PC-3 (cell line): Measurements from ENCODE around the gene PDE3B. TPM values are rescaled to one million over a fixed set of nuclear protein-coding genes. Genes with fewer than 3 reads are reported as not detected.
"Not testable (repeated sequence)": the region's sequence is repeated elsewhere in the genome, so short reads cannot be mapped to it uniquely, and the experiment has no call there.

Experiments used
- ATAC-seq: fragments of 200-7000 bp; cut with Tn5 transposase; 2 replicates; pipeline ENCODE4 v1.9.1; 2020; ENCODE audit warnings: mild to moderate bottlenecking, moderate library complexity
- BruUV-seq: library from RNA; stranded (reverse); fragments of 400-500 nt; replicated peaks from 2 replicates; lab custom pipeline; 2021; lab: Mats Ljungman, UMichigan
- CTCF ChIA-PET: fragments of 300-600 bp; sonication (Branson Sonifier 250); formaldehyde crosslinking; loops from one replicate; lab custom pipeline; 2022; ENCODE audit warnings: antibody characterized with exemption; lab: Charles Lee
- POLR2A ChIA-PET: fragments of 300-600 bp; sonication (Branson Sonifier 250); formaldehyde crosslinking; loops from one replicate; lab custom pipeline; 2022; ENCODE audit warnings: antibody characterized with exemption; ENCODE audit not compliant: unreplicated experiment; lab: Charles Lee
- DNase-seq: peaks from one replicate; pipeline ENCODE4 v3.0.0-alpha.2; 2015
- H2AFZ ChIP-seq: fragments of 300-600 bp; sonication (generic); 2 replicates; pipeline ENCODE4 v1.6.0; 2016; ENCODE audit warnings: antibody characterized with exemption, low read length
- H3F3A ChIP-seq: fragments of 300-600 bp; sonication (generic); one replicate; pipeline ENCODE4 v1.6.0; 2017; ENCODE audit warnings: antibody characterized with exemption, low read length, control low read depth, mild to moderate bottlenecking; ENCODE audit not compliant: unreplicated experiment
- H3K27ac ChIP-seq: fragments of 300-600 bp; sonication (generic); 2 replicates; pipeline ENCODE4 v1.5.1; 2016; ENCODE audit warnings: mild to moderate bottlenecking, low read length
- H3K27me3 ChIP-seq: fragments of 300-600 bp; sonication (generic); 2 replicates; pipeline ENCODE4 v1.6.1; 2016; ENCODE audit warnings: low read length, mixed read lengths
- H3K36me3 ChIP-seq: fragments of 300-600 bp; sonication (generic); 2 replicates; pipeline ENCODE4 v1.6.1; 2016; ENCODE audit warnings: low read depth, mixed run types, low read length, mixed read lengths
- H3K4me1 ChIP-seq: fragments of 300-600 bp; sonication (generic); 2 replicates; pipeline ENCODE4 v1.5.1; 2016; ENCODE audit warnings: low read length; ENCODE audit not compliant: insufficient read depth
- H3K4me2 ChIP-seq: fragments of 300-600 bp; sonication (generic); 2 replicates; pipeline ENCODE4 v1.6.0; 2016; ENCODE audit warnings: low read length
- H3K4me3 ChIP-seq: fragments of 300-600 bp; sonication (generic); 2 replicates; pipeline ENCODE4 v1.5.1; 2016; ENCODE audit warnings: mild to moderate bottlenecking, low read length, mixed read lengths
- H3K79me2 ChIP-seq: fragments of 300-600 bp; sonication (generic); 2 replicates; pipeline ENCODE4 v1.6.1; 2017; ENCODE audit warnings: low read length, mixed read lengths
- H3K9ac ChIP-seq: fragments of 300-600 bp; sonication (generic); 2 replicates; pipeline ENCODE4 v1.6.0; 2016; ENCODE audit warnings: mild to moderate bottlenecking, low read length
- H3K9me2 ChIP-seq: fragments of 300-600 bp; sonication (generic); replicated peaks from 2 replicates; pipeline ENCODE4 v1.6.1; 2016; ENCODE audit warnings: mixed run types, low read length, mixed read lengths
- H3K9me3 ChIP-seq: fragments of 300-600 bp; sonication (generic); 2 replicates; pipeline ENCODE4 v1.6.1; 2016; ENCODE audit warnings: low read length, mixed read lengths
- H4K20me1 ChIP-seq: fragments of 300-600 bp; sonication (generic); 2 replicates; pipeline ENCODE4 v1.6.1; 2016; ENCODE audit warnings: low read length, mixed read lengths
- CTCF ChIP-seq: fragments of 300-600 bp; sonication (generic); conservative IDR thresholded peaks from 2 replicates; pipeline ENCODE4 v1.5.1; 2017; ENCODE audit warnings: antibody characterized with exemption, low read depth, mild to moderate bottlenecking, low read length
- EZH2 ChIP-seq: fragments of 300-600 bp; sonication (generic); IDR thresholded peaks from one replicate; pipeline ENCODE4 v1.6.1; 2017; ENCODE audit warnings: antibody characterized with exemption, mild to moderate bottlenecking, low read length; ENCODE audit not compliant: unreplicated experiment
- EZH2phosphoT487 ChIP-seq: fragments of 300-600 bp; sonication (generic); IDR thresholded peaks from 2 replicates; pipeline ENCODE4 v1.6.1; 2018; ENCODE audit warnings: mild to moderate bottlenecking, antibody characterized with exemption, low read length, borderline replicate concordance
- intact Hi-C: fragments of 100-400 bp; cut with micrococcal nuclease; formaldehyde crosslinking; loops from 2 replicates; pipeline ENCODE4 v1.9.0; 2023
- total RNA-seq: library from RNA; depleted of rRNA; stranded (reverse); fragments of >200 nt; gene quantifications from 2 replicates; pipeline ENCODE4 v1.2.3, GENCODE V29; 2014

The PDE3B gene
- total RNA-seq, 1 experiment from 2014 or later: 0.11 TPM

GRCh38 chr11:14687456-14687855, 43.9 kb downstream of the PDE3B start:
- intact Hi-C loops: no loop called here
- CTCF ChIA-PET: no interaction called here

GRCh38 chr11:14687943-14688627, 44.5 kb downstream of the PDE3B start:
- H3K4me2 ChIP-seq: no peak overlapping the region
- H3K9me3 ChIP-seq: no peaks in the 10 kb centered on the region
- no peaks in the 10 kb centered on the region for H3F3A ChIP-seq
- no peaks in the 10 kb centered on the region for H4K20me1 ChIP-seq
- H3K4me3 ChIP-seq: no peak overlapping the region
- BruUV-seq: no TSS peak
- no peak overlapping the region for H3K27ac ChIP-seq
- no peak overlapping the region for H2AFZ ChIP-seq
- intact Hi-C loops: no loop called here
- H3K27me3 ChIP-seq: no peaks in the 10 kb centered on the region; the same call in 1 of the 2 replicates
- H3K4me1 ChIP-seq: no peaks in the 10 kb centered on the region
- H3K9me2 ChIP-seq: no peaks in the 10 kb centered on the region
- no peak overlapping the region for H3K9ac ChIP-seq
- ATAC-seq (no peak), DNase-seq (no peak)
- ChIA-PET POLR2A (no interaction called here), CTCF (no interaction called here)
- H3K36me3 ChIP-seq: no peaks in the 10 kb centered on the region
- TF ChIP-seq CTCF: no peak
- H3K79me2 ChIP-seq: no peaks in the 10 kb centered on the region

More at GRCh38 chr11:14687456-14687855, 43.9 kb downstream of the PDE3B start:
- no peak overlapping the region for H3K27ac ChIP-seq
- DNase-seq (no peak), ATAC-seq (no peak)
- H3K9me2 ChIP-seq: no peaks in the 10 kb centered on the region
- no peaks in the 10 kb centered on the region for H3K9me3 ChIP-seq
- H3K4me1 ChIP-seq: no peaks in the 10 kb centered on the region
- H3K36me3 ChIP-seq: no peaks in the 10 kb centered on the region
- H3K4me3 ChIP-seq: no peak overlapping the region
- no peak overlapping the region for H2AFZ ChIP-seq
- POLR2A ChIA-PET: no interaction called here
- no peaks in the 10 kb centered on the region for H3K79me2 ChIP-seq
- H3K4me2 ChIP-seq: no peak overlapping the region
- H3K27me3 ChIP-seq: no peaks in the 10 kb centered on the region; the same call in 1 of the 2 replicates
- no peaks in the 10 kb centered on the region for H3F3A ChIP-seq
- no peak overlapping the region for H3K9ac ChIP-seq
- H4K20me1 ChIP-seq: no peaks in the 10 kb centered on the region
- TF ChIP-seq CTCF (no peak), EZH2phosphoT487 (no peak), EZH2 (no peak)
- no TSS peak for BruUV-seq

GRCh38 chr11:14695656-14696055, 52.1 kb downstream of the PDE3B start:
- ATAC-seq, H3K27ac ChIP-seq, H3K4me2 ChIP-seq, H3K9ac ChIP-seq, DNase-seq, H2AFZ ChIP-seq, CTCF ChIA-PET, intact Hi-C loops, H3K9me2 ChIP-seq, H3K79me2 ChIP-seq, BruUV-seq, H4K20me1 ChIP-seq, H3K4me1 ChIP-seq, H3K4me3 ChIP-seq, H3K36me3 ChIP-seq, H3F3A ChIP-seq, POLR2A ChIA-PET, H3K9me3 ChIP-seq: not testable (repeated sequence)
- peaks cover 12% of the 10 kb centered on the region; the same call in 1 of the 2 replicates for H3K27me3 ChIP-seq
